T47D (cell line): ENCODE results near the gene CST9.

Experiments used
- DNase-seq, 2 experiments: peaks; one replicate each; pipeline versions ENCODE4 v3.0.0 to v3.0.0-alpha.2; 2011 to 2012; ENCODE audit warnings: low read depth in 1 of 2, low spot score in 1 of 2
- JUND ChIP-seq: IDR thresholded peaks from 2 replicates; pipeline ENCODE4 v1.6.1; 2012; ENCODE audit warnings: low read depth
- in situ Hi-C: cut with HindIII; loops from 2 replicates; pipeline ENCODE4 v1.10.0; 2016; ENCODE audit warnings: low sequenced_read_pairs, low pct_unique_long_range_greater_than_20kb

Gene CST9

DNA sequence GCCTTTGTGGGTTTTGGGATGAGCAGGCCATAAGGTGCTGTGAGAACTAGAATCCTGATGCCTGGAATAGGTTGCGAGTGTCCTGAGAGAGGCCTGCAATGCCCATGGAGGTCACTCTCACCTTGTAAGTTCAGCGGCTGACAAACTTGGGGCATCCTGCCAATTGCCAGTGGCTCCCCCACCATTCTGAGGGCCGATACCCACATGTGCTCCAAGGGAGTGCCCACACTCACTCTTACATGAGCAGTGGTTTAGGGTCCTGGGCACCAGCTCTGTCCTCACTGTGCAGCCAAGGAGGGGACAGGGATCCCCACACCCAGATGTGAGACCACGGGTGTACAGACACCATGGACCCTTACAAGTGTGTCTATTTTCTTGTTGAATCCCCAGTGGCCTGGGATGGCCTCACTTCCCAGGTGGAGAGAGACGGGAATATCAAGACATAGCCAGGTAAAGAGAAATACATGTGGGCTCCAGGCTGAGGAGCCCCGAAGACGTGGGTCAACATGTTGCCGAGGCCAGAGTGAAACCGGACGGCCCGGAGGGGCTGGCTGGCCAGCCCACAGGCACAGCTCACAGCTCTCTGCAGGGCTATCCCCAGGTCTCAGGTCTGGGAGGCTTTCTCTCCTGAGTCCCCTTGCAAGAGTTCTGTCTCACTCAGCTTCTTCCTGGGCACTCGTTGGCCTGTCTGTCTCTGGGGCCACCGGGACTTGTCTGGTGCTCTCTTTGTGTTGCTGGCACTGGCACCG lies 2.0 kb upstream of the CST9 start:
- in situ Hi-C loops = no loop called here
- no peak for DNase-seq
- no peak for TF ChIP-seq JUND

DNA sequence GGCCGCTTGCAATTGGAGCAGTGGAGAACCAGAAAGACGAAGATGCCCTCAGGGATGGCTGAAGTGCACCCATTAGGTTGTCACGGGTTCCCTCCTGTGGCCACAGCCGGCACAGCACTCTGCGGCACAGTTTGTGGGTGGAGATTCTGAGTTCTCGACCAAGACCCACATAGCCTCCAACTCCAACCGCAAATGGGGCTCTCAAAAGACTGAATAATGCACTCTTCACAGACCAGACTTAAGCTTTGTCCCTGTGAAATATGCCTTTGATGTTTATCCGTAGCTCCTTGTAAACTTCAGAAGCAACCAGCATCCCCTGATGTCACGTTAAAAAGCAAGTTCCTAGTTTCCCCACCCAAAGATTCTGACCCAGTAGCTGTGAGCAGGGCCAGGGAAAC lies 934 bp upstream of the CST9 start:
- in situ Hi-C loops = no loop called here
- peak; percentile 83 to 92 for DNase-seq

DNA sequence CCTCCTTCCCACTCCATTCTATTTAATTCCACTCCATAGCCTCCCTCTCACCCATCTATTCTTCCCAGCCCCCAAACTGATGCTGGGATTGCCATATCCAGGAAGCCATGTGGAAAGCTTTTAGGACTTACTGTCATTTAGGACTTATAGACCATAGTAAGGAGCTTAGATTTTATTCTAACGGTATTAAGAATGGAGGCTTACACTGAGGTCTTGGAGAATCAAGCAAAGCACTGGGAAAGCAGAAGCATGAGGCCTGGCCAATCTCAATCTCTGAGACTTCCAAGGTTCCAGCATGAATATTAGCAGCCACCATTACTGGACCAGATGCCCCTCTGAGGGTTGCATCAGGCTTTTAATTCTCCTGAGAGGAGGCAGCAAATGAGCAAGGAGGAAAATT lies 1.4 kb downstream of the CST9 start:
- DNase-seq = no peak
- in situ Hi-C loops = no loop called here
- no peak for TF ChIP-seq JUND

More for the DNA sequence above, 934 bp upstream of the CST9 start:
- no peak for TF ChIP-seq JUND

DNA sequence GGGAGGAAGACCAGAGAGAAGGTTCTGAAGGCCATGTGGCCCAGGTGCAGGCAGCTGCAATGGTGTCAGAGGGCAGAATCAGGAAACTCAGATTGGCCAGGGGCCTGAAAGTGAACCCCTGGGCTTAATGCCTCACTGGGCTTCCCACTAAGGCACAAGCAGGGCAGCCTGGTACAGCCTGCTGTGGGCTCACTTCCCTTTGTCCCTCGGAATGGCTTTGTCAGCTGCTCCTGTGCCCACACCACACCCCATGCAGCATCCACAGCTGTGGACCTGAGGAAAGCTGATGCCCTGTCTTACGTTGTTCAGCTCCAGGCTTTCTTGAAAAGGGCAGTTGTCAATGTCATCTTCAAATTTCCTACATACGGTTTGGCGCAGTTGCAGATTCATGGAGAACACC lies 2.4 kb downstream of the CST9 start:
- in situ Hi-C loops = no loop called here
- no peak for DNase-seq
- TF ChIP-seq JUND = no peak

DNA sequence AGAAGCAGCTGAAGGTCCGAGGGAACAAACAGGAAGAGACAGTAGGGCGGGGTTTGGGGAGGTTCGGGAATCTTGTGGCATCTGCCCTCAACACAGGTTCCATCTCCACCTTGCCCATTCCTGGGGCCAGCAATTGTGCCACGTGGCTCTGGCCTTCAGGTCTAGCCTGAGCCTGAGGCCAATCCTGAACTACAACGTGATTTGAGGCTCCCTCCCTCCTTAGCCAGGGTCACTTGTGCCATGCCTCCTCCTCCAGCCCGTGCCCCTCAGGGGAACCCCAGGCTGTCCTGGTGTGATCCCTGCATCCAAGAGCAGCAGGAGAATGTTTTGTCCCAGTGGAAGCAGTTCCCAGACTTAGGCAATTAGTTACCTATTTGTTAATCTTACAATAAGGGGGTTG lies 3.0 kb downstream of the CST9 start:
- no peak for TF ChIP-seq JUND
- no peak for DNase-seq
- in situ Hi-C loops = no loop called here

DNA sequence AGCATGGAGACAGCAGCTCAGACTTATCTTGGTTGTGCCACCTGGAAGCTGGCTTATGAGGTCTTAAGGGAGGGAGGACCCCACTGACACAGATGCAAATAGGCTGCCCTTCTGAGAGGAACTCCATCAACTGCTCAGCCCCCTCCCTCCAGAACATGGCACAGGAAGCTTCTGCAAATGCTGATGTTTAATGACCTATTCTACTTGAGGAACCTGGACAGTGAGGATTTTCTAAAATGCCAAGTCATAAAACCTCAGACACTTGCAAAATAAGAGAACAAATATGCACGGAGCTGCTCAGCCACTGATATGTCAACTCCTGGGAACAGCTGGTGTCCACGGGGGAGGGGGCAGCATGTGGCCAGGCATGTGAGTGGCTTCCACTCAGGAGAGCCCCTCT lies 3.5 kb downstream of the CST9 start:
- no peak for TF ChIP-seq JUND
- no peak for DNase-seq

DNA sequence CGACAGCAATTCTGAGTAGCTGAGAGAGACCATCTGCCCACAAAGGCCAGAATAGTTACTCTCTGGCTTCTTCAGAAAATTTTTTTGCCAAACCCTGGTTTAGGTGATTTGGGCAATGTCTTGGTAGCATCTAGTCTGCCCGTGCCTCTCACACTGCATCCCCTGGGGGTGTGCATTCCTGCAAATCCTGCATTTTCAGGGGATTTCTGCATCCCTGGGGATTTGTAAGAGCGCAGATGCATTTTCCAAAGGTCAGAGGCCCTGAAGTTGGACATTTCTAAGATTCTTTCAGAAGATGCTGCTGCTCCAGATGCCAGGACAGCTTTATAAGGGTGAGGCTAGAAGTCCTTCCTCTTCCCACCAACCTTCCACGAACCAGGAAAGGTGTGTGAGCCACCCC lies 4.0 kb downstream of the CST9 start:
- in situ Hi-C loops = no loop called here
- TF ChIP-seq JUND = no peak
- DNase-seq = no peak

More for the DNA sequence above, 3.5 kb downstream of the CST9 start:
- in situ Hi-C loops = no loop called here

DNA sequence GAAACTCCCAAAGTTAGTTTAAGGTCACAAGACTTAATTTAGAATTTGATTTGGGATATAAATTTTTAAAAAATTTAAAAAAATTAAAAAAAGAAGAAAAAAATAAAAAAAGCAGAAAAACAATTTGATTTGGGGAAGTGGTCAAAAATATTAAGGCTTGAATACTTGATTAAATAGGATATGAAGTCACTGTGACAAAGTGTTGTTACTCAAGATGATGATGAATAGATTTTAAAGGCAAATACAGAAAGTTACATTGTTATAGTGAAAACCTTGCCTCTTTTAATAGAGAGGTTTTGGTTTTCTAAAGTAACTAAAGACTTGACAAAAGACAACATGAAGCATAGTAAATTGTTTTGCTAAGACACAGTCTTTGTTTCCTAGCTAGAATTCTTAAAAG lies 7.2 kb downstream of the CST9 start:
- DNase-seq = no peak
- no peak for TF ChIP-seq JUND
- in situ Hi-C loops = no loop called here

DNA sequence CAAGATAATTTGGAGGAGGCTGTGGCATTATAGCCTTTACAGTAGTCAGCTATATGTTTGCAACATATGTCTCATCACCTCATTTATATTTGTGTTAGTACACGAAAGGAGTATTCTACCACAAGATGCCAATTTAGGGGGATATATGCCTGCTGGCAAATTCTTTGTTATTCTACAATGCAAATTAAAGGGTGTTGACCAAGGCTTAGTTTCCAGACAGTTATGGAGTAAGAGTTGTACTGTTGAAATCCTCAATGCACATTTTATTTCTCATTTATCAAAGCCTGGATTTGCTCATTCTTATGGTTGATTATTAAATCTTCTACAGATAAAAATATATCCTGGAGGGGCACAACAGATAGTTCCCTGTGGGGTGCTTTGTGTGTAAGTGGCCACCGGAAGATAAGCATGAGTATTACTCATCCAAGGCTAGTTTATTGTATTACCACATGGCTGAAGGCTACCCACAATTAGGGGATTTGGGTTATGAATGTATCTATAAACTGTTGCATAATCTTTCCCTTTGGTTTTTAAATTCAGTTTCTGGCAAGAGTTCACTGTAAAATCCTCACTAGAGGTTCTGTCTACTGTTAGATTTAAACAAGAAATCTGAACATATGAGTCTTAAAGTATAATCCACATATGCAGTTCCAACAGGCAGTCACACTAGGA lies 9.0 kb downstream of the CST9 start:
- DNase-seq = no peak
- no peak for TF ChIP-seq JUND
- in situ Hi-C loops = no loop called here

DNA sequence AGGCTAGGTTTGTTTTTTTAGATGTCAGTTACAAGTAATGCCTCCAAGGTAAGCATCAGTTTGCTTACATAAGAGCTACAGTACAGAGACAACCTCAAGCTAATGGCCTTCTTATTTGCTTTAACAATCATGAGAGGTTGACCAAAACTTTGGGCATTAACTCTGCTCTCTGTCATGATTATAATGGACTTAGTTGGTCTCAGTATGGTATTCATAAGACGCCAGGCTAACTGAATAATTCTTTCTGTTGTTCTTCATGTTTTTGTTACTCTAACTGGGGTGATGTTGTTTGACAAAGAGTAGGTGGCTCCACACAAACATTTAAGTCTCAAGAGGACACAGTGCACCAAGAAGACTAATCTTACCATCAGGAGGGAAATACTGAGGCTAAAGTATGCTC lies 9.8 kb downstream of the CST9 start:
- peak in 1 of 2 experiments; percentile 90 for DNase-seq
- in situ Hi-C loops = no loop called here
- TF ChIP-seq JUND = no peak

DNA sequence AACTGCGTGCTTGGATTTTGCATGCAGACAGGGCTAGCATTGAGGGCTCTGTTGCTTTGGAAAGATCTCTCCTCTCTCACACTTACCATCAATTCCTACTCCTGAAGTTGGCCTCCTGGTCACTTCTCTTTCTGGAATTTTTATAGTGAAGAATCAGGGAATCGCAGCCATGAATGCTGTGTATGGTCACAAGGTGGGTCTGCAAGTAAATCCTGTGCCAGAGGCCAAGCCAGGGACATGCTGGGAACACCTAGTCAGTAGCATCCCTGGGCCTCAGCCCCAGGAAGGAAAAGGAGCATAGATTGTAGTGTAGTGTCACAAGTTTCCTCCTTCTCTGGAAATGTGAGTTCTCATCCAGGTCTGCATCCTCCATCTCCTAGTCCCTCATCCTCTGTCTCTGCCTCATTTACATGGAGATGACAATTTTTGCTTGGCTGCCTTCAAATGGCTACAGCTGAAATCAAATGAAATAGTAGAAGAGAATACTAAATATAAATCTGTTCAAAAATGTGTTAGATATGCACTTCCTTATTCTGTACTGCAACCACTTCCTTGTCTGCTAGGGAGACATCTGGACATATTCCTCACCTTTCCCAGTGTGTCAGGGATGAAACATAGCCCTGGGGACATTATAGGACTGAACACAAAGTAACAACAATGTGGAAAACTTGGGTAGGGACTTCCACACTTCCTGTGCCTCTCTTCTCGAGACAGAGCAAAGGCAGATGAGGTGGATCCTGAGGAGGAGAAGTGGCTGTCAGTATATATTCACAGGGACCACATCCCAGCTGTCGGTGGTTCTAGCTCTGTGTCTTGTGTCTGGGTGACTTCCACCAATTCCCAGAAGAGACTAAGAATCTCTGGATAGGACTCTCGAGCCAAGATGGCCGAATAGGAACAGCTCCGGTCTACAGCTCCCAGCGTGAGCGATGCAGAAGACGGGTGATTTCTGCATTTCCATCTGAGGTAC lies 17.0 kb downstream of the CST9 start:
- in situ Hi-C loops = no loop called here
- DNase-seq = no peak
- no peak for TF ChIP-seq JUND

DNA sequence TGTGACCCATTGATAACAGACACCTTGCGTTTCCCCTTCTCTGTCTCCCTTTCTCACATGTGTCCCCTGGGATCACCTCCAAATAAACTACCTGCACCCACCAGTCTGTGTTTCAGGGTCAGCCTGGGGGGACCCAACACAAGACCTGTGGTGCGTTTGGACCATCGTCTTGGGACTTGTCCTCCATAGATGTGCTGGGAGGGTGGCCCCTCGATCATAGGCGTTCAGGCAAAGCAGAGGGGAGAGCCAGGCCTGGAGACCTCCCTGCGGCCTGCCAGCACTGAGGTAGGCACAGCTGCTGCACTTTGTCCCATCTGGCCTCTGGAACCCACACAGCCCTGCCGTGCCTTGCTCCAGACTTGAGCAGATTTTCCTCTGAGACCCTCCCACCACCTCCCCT lies 18.1 kb downstream of the CST9 start:
- TF ChIP-seq JUND = no peak
- in situ Hi-C loops = no loop called here
- no peak for DNase-seq
